NAMALWA (cell line): ENCODE data around the gene ATOH8.
A peak's percentile ranks its signal among the peaks of the same experiment; 100 is the strongest.

Experiments
- DNase-seq: peaks from one replicate; pipeline ENCODE4 v3.0.0-alpha.2; 2015; ENCODE audit warnings: low spot score

The ATOH8 gene

DNA sequence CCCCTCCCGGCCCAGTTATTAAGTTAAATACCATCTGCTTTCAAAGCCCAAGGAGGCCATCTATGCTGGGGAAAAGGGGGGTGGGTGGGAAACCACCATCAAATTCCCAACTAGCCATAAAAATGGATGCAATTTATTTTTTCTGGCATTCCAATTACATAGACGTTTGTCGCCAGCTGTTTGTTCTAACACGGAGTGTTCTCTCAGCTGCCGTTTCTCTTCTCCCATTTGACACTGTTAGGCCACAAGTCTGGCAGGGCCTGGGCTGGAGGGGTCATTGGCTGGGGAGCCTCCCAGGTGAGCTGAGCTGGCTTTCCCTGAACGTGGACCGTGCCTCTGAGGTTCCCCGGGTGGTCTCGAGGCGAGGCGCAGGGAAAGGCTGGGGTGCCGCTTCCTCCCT lies 16.6 kb downstream of the ATOH8 start:
- DNase-seq: no peak

DNA sequence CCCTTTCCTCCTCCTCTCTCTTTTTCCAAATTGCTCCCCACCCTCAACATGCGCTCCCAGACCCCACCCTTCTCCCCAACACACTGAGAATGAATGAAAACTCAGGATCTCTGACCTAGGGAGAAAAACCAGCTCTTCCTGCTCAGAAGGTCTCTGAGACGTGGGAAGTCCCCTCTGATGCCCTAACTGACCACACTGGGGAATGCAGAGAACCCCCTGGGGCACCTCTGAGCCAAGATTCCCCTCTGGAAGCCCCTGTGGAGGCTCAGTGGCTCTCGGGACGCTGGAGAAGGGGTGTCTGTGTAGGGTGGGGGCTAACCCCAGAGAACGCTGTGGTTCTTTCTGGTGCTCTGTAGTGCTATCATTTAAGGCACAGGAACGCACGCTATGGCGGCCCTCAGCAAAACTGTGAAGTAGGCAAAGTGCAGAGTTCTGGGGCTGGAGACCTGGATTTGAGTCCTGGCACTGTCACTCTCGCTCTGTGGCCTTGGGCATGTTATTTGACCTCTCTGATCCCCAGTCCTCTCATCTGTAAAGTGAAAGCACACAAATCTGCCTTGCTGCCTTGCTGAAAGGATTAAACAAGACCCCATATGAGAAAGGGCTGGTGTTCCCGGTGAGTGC lies 17.1 kb downstream of the ATOH8 start:
- no peak for DNase-seq

DNA sequence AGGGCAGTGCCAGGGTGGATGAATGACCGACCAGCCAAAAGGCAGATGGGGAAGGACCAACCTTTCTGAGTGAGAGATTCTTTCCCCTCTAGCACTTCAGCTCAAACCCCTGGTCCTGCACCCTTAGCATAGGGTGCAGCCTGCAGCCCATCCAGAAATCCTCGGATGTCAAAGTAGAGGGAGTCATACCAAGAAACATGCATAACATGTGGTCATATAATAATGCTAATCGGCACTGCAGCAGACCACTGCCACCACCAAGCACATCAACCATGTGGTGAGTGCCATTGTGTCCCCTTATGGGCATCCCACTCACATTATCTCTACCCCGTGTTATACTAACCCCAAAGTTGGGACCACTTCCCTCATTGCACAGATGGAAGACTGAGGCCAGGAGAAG lies 17.7 kb downstream of the ATOH8 start:
- no peak for DNase-seq

DNA sequence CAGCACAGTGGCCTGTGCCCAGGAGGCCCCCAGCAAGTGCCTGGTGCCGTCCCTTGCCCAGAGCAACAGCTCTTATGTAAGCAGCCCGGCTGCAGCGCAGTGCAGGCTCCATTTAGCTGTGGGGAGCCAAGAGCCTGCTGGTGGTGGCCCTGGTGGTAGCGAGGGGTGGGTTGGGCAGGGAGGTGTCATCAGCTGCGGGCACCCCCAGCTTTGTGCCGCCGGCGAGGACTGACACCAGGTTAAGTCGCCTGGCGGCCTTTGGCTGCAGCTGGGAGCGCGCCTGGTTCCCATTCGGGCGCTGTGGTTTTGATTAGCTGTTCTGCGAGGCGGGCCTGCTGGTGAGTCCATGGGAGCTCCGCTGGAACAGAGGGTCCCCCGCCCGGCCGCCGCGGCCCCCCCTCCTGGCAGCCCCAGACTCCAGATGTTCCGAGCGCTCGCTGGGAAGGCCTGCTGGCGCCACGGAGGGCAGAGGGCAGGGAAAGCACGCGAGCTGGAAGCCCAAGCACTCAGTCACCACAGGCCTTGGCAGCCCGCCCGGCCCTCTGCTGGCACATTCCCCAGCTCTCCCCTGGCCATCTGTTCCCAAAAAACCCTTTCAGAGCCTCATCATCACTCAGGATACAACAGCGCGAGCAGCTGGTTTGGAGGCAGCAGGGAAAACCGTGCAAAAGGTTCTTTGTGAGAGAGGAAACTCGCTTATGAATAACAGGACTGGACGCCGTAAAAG lies 18.4 kb downstream of the ATOH8 start:
- DNase-seq: no peak

DNA sequence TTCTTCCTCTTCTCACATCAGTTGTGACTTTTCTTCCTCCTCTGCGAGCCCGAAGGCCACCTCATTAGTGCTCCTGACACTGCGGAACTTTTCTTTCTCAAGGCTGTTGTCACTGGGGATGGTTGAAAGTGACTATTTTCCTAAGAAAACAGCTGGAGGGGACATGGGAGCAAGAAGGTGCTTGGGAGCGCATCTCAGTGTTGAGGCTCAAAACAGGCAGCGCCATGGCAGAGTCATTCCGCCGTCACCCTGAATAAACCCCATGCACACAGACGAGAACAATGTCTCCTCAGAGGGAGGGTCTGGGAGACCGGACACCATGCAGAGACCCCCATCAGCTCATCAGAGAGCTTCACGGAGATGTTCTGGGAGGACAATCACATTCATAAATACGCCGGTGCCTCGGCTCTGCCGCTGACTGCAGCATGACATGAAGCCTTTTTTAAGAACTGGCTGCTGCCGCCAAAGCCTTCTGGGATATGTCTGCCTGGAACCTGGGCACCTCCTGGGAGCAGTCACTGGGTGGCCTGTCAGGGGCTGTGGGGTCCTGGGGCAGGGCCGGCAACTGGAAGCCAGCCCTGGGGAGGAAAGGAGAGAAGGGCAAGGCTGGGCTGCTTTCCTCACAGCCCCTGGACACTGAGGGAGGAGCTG lies 19.2 kb downstream of the ATOH8 start:
- DNase-seq: no peak

DNA sequence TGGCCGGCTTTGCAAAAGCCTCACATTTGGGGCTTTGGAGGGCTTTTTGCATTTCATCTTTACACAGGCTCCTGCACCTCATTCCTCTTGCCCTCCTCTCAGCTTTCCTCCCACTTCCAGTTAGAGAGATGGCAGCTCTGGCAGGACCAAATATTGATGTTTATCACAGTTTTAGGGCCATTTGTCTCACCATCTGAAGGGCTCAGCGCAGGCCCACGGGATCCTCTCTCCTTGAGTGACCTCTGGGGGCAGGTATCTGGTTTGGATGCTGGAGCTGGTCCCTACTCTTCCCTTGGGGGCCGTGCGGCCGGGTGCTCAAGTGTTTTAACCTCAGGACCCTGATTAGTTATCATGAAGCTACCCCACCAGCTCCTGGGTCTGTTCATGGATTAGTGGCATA lies 19.9 kb downstream of the ATOH8 start:
- no peak for DNase-seq

DNA sequence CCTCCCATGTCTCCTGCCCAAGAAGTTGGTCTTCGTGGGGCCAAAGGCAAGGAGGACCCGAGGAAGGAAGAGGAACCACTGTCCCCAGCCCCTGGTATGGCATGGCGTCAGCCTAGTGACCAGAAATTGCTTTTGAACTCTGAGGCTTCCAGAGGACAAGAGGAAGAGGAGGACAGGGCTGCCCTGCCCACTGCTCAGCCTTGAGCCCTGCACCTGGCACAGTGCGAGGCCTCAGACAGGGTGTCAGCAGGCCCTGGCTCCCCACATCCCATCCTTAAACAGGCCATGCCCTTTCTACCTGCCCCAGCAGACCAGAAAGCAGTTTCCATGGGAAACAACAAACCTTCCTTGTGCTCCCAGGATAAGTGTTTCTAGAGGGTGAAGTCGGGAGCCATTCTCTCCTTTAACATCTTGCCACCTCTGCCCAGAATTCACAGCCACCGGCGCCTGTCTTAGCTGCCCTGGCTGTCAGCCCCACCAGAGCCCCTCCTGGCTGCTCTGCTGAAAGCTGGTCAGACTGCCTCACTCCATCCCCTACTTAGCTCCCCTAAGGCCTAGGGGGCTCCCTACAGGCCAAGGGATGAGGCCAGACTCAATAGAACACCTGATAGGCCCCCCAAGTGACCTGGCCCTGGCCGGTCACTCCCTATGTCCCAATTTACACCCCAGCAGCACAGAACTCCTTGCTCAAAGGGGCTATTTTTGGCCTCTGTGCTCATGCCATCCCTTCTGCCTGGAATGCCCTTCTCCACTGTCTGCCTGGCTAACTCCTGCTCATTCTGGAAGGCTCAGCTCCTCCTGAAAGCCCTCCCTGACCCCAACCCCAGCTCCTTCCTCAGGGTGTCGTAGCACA lies 20.6 kb downstream of the ATOH8 start:
- no peak for DNase-seq

DNA sequence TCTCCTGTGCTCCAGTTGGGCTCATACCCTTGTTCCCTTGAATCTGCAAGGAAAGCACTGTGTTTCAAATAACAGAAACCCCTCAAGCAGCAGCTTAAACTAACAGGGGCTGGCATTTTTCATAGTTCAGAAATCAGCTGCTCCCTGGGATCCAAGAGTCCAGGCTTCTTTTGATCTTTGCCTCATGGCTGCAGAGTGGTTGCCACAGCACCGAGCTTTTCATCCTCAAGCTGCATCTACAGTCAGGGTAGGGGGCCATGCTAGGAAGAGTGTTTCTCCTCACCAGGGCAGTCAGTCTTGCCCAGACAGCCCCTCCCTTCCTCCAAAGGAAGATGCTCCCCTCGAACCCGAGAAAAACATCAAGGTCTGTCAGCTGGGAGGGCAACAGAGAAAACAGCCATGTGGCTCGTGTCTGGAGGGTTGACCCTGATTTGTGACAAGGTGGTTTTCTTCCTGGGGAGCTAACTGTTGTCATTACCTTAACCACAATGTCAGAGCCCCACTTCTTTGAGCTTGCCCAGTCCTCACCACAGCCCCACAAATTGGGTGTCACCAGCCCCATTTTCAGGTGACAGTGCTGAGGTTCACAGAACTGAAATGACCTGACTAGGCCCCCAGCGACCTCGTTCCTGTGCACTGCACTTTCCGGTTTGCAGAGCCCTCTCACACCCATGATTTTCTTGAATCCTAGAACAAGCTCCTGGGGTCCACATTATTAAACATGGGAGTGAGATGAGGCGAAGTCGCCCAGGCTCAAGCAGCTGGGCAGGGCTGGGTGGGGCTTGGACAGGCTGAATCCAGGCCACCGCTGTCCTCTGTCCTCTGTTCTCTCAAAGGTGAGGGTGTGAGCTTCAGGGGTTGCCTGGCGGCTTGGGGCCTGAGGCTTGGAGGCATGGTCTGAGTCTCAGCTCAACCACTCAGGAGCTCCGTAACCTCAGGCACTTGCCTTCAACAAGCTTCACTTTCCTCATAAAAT lies 21.9 kb downstream of the ATOH8 start:
- DNase-seq: no peak

DNA sequence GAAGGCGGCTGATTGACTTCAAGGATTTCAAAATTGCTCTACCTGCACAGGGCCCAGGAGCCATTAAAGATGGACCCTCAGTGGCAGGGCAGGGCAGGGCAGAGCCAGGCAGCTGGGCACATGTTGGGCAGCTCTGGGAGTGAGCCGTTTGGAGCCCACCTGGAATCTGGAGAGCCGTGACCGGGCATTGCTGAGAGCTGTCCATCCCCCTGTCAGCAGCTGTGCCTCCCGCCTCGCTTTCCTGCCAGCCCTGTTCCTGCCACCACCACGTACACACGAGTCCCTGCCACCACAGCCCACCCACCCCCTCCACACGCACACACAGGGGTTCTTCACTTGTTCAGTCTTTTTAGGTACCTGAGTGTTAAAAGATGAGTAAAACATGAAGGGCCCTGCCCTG lies 22.9 kb downstream of the ATOH8 start:
- no peak for DNase-seq

DNA sequence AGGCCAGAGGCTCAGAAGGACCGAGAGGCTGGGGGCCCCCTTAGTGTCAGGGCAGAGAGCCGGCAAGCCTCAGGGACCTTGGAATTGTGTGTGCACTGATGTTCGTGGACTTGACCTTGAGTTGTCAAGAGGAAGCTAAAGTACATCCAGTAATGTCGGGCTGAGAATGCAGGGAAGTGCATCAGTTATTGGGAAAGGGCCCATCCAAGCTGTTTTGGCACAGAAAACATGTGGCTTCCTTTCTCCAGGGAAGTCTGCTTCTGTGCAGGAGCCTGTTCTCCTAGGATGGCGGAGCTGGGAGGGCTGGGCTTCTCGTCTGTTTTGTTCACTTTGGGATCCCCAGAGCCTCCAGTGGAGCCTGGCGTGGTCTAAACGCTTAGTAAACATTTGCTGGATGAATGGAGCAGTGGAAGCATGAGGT lies 23.7 kb downstream of the ATOH8 start:
- DNase-seq: no peak

DNA sequence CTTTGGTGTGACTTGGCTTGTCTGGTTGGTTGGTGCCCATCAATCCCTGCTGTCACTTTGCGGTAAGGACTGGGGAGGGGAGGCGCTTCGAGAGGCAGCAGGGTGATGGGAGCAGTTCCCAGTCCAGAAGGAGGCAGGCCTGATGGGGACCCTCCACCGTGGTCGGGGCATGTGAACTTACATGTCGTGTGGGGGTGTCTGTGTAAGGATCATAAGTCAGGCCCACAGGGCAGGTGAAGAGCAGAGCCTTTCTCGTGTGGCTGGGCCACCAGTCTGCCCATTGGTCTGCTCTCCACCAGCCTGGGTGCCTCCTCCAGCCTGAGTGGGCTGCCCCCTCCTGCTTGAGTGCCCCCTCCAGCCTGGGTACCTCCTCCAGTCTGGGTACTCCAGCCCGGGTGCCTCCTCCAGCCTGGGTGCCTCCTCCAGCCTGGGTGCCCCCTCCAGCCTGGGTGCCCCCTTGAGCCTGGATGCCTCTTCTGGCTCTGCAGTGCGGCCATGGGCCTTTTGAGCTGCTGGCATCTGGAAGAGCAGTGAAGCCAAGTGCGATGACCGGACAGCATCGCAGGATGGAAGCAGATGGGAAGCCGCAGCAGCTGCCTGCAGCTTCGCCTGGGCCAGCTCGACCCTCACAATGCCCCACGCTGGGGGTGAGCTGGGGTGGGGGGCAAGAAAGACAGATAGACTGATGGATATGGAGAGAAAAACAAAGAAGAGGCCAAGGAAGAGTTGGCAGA lies 25.0 kb downstream of the ATOH8 start:
- DNase-seq: no peak

DNA sequence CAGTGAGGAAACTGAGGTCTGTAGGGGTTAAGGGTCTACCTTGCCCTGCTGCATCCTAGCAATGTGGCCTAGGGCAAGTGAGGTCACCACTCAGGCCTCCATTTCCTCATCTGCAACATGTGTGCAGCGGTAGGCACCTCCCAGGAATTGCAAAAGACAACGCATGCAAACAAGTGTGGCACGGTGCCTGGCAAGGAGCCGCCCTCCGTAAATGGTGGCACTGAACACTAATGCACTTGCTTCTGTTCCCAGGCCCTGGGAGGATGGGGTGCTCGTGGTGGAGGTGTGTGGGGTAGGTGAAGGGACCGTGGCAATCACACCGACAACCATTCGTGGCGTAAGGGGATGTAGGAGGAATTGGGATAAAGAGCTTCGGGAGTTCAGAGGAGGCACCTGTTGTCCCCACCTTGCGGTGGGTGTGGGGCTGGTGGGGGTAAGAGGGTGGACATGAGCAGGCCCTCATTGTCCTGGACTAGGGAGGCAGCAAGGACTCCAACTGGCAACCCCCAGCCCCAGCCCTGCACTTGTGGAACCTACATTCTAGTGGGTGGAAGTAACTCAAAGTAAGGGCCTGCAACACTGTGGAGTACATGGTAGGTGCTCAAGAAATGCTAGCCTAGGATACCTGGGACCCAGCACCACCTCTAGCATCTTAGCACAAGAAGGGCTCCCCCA lies 26.0 kb downstream of the ATOH8 start:
- DNase-seq: no peak

DNA sequence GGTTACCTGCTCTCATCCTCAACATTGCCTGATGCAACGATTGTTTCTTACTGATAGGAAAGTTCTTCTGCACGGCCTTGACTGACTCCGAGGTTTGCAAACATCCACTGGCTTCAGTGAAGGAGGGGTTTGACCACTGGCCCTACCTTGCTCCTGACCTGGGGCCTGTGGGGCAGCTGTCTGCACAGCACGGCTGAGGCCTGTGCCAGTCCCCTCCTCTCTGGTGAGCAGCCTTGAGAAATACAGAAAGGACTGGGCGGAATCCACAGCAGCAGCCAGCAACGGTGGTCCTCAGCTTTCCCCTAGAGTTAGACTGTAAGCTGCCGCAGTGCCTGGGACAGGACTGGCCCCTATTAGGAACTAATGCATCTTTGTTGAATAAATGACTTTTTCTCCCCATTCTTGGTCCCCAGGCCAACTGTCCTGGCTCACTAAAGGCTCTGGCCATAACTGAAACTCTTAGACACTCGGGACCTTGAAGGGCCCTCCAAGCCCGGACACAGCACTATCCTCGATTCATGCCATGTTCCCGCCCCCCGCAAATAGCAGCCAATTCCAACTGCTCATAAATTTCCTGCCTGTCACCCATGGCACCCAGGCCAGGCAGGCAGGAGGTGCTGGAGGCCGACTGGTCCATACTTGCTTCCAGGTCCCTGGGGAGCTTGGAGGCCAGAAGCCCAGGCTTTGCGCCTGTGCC lies 26.7 kb downstream of the ATOH8 start:
- no peak for DNase-seq

DNA sequence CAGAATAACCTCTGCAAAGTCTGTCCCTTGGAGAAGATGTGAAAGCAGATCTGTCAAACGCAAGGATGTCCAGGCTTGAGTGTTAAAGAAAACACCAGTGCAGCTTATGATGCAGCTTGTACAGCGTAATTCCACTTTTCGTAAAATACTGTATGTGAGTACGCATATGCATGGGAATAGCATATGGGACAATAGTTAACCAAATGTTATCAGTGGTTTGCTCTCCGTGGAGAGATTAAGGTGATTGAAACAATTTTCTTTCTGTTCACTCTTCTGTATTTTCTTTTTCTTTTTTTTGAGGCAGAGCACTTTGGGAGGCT lies 27.2 kb downstream of the ATOH8 start:
- DNase-seq: no peak

DNA sequence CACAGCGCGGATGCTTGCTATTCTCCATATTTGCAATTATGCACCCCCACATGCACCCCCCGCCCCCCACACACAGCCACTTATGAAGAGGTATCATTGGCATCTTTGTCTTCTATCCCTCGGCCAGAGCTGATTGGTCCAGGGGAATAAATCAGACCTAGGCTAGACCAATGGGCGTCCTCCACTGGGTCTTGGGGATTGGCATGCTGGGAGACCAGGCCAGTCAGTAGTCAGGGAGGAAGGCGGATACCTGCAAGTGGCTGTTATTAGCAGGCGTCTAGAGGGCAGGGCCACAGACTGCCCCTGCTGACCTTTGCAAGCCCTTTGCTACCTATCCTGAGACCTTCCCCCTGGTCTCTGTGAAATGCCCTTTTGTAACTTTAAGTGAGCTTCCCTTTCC lies 30.0 kb downstream of the ATOH8 start:
- no peak for DNase-seq

DNA sequence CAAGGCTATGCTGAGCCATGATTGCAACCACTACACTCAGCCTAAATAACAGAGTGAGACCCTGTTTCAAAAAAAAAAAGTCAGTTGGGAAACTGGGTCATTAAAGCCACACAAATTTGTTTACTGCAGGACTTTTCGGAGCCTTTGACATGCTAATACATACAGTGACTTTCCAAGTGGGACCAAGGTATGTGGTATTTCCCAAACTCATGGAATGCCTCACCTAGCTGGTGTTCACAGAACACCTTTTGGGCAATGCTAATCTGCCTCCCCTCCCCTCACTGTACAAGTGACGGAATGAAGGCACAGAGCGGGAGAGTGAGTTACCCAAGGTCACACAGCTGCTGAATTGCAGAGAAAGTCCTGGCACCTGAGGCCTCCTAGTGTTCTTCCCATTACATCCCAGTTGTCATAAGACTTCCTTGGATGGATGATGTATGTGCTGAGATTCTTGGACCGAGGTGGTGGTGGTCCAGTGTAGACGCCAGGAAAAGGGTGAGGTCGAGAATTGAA lies 30.7 kb downstream of the ATOH8 start:
- DNase-seq: no peak

DNA sequence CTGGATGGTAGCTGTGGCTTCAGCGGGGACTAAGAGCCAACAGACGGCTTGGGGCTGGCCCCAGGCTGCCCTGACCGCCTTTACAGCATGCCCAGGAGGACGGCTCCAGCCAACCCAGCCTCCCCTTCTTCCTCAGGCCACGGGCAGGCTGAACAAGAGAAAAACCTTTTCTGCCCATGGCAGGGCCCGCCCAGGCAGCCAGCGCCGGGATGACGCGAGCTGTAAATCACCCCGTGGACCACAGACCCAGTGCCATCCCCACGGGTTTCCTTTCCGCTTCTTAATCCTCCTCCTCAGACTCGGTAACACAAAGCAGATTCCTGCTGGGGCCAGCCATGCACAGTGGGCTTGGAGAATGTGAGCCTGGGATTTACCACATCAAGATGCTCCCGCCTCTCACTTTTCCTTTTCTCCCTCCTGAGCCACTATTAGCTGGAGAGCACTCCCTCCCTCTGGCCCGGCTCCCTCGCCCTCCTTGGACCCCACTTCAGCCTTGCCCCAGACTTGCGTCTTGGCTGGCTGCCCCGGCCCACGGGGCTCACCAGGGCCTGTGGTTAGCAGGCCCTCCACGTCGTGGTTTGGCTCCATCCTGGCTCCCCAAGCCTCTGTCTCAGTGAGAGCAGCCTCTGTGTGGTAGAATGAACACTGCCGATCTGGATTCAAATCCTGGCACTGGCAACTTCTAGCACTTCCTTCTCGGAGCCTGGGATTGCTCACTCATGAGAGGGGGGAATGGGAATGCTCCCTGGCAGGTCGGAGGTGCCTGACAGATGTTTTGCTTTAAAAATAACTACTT lies 31.4 kb downstream of the ATOH8 start:
- peak; percentile 15 for DNase-seq

DNA sequence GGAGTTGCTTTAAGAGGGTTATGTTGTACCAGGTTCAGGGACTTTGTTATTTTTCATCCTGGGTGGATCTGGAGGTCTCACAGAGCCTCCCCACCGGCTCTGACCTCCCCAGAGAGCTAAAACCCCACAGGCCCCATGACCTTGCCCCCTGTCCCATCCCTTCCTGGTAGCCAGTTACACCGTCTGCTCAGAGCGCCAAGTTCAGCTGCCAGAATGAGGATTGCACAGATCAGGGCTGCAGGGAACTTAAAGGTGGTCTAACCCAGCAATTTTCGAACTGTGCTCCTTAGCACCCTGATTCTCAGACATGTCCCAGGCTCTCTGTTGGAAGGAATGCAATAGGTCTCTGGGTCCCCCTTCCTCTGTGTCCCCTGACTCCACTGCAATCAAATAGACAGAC lies 32.1 kb downstream of the ATOH8 start:
- no peak for DNase-seq

DNA sequence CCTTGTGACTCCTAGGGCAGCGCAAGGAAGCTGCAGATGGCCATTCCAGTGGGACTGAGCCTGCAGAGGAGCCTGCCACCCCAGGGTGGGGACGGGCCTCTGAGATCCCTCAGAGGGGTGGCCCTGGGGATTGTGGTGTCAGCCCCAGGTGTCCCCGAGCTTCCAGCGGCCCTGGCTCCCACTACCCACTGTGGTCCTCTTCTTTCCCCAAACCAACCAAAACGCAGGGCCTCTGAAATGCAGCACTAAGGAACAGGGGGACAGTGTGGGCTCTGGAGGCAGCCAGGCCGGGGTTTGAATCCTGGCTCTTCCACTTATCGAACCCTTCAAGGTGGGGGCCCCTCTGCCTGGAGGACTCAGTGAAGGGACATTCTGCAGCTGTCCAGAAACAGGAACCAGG lies 32.7 kb downstream of the ATOH8 start:
- no peak for DNase-seq
